ENCODE results near the gene TRIM45.

The TRIM45 gene

DNA sequence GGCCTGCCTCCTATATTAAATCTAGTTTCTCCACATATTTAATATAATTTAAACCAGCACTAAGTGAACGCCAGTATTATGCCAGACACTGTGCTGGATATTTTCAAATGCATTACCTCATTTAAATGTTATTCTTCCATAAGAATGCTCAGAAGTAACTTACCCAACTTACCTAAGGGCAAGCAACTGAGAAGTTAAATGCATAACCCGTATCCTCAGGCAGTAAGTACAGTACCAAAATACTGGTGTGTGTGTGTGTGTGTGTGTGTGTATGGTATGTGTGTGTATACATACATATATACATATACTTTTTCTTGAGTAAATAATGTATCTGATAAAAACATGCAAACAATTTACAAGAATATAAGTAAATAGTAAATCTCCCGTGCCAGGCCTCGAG is 9.0 kb upstream of the TRIM45 start:
- DNase-seq: no peak
- H3K27ac ChIP-seq: no peak overlapping the region
- no peaks in the 10 kb centered on the region for H3K27me3 ChIP-seq (replicated peaks)
- in situ Hi-C loops (cut with HindIII; ENCODE audit: low pct_ligation_motif_present, low sequenced_read_pairs): no loop called here
- no peaks in the 10 kb centered on the region for H3K36me3 ChIP-seq (replicated peaks)
- TF ChIP-seq, protein P1, sequence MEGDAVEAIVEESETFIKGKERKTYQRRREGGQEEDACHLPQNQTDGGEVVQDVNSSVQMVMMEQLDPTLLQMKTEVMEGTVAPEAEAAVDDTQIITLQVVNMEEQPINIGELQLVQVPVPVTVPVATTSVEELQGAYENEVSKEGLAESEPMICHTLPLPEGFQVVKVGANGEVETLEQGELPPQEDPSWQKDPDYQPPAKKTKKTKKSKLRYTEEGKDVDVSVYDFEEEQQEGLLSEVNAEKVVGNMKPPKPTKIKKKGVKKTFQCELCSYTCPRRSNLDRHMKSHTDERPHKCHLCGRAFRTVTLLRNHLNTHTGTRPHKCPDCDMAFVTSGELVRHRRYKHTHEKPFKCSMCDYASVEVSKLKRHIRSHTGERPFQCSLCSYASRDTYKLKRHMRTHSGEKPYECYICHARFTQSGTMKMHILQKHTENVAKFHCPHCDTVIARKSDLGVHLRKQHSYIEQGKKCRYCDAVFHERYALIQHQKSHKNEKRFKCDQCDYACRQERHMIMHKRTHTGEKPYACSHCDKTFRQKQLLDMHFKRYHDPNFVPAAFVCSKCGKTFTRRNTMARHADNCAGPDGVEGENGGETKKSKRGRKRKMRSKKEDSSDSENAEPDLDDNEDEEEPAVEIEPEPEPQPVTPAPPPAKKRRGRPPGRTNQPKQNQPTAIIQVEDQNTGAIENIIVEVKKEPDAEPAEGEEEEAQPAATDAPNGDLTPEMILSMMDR (IDR thresholded peaks at IDR 0.05; ENCODE audit: low read depth, low read length, missing control alignments): no peak
- no peak overlapping the region for H3K4me3 ChIP-seq (ENCODE audit: low read depth, low read length)

GRCh38 chr1:117128323-117129079 is 7.0 kb upstream of the TRIM45 start:
- Histone ChIP-seq H3K27me3 (replicated peaks) (no peaks in the 10 kb centered on the region), H3K27ac (no peak overlapping the region), H3K4me3 (ENCODE audit: low read depth, low read length) (no peak overlapping the region), H3K36me3 (replicated peaks) (no peaks in the 10 kb centered on the region)
- in situ Hi-C loops (cut with HindIII; ENCODE audit: low pct_ligation_motif_present, low sequenced_read_pairs): no loop called here
- TF ChIP-seq, protein P1 (IDR thresholded peaks at IDR 0.05; ENCODE audit: low read depth, low read length, missing control alignments): peak; percentile 50
- DNase-seq: no peak

- Histone ChIP-seq H3K27me3 (replicated peaks) (no peaks in the 10 kb centered on the region), H3K27ac (no peak overlapping the region), H3K36me3 (replicated peaks) (no peaks in the 10 kb centered on the region), H3K4me3 (ENCODE audit: low read depth, low read length) (no peak overlapping the region)
- DNase-seq: no peak
- in situ Hi-C loops (cut with HindIII; ENCODE audit: low pct_ligation_motif_present, low sequenced_read_pairs): no loop called here
- TF ChIP-seq, protein P1 (IDR thresholded peaks at IDR 0.05; ENCODE audit: low read depth, low read length, missing control alignments): no peak
Observed at GRCh38 chr1:117127795-117128194, 6.2 kb upstream of the TRIM45 start.

DNA sequence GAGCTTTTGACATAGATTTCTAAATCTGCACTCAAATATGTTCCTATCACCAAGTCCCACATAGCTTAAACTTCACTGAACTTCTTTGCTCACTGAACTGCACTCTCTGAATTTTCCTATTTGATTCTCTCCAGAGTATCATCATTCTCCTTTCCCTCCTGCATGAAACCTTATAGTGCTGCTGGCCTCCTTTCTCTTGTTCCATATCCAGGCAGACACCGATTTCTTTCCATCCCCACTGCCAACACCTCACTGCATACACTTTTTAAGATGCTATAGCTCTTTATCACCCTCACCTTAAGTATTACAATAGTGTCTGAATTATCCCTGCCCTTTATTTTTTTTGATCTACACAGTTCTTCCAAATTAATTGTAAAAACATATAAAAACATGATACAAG is 3.1 kb upstream of the TRIM45 start:
- TF ChIP-seq, protein P1 (IDR thresholded peaks at IDR 0.05; ENCODE audit: low read depth, low read length, missing control alignments): no peak
- Histone ChIP-seq H3K27ac (no peak overlapping the region), H3K36me3 (replicated peaks) (no peaks in the 10 kb centered on the region), H3K27me3 (replicated peaks) (no peaks in the 10 kb centered on the region), H3K4me3 (ENCODE audit: low read depth, low read length) (no peak overlapping the region)
- no peak for DNase-seq
- in situ Hi-C loops (cut with HindIII; ENCODE audit: low pct_ligation_motif_present, low sequenced_read_pairs): loop anchor here (25.0 kb wide), 1 partner anchor 163 kb away; no protein-coding TSS in a partner anchor

DNA sequence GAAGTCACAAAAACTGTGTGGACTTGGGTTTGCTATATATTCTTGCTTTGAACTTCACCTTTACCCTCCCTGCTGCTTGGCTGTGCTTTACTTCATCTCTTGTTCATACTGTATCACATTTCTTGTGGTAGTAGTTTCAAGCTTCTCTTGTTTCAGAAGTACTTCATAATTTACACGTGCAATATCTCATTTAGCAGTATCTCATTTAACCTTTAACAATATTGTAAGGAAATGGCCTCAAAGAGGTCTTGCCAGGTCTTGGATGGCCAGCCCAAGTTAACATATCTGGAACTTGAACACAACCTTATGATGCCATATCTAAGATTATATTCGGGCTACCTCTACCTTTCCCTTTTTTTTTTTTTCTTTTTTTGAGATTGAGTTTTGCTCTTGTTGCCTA is 1.7 kb upstream of the TRIM45 start:
- H3K27me3 ChIP-seq (replicated peaks): no peaks in the 10 kb centered on the region
- no peaks in the 10 kb centered on the region for H3K36me3 ChIP-seq (replicated peaks)
- no peak overlapping the region for H3K27ac ChIP-seq
- DNase-seq: no peak
- no peak overlapping the region for H3K4me3 ChIP-seq (ENCODE audit: low read depth, low read length)
- in situ Hi-C loops (cut with HindIII; ENCODE audit: low pct_ligation_motif_present, low sequenced_read_pairs): loop anchor here (25.0 kb wide), 1 partner anchor 164 kb away; no protein-coding TSS in a partner anchor
- TF ChIP-seq, protein P1 (IDR thresholded peaks at IDR 0.05; ENCODE audit: low read depth, low read length, missing control alignments): no peak
